ENCODE data around the gene C11orf68.

C11orf68 gene

DNA sequence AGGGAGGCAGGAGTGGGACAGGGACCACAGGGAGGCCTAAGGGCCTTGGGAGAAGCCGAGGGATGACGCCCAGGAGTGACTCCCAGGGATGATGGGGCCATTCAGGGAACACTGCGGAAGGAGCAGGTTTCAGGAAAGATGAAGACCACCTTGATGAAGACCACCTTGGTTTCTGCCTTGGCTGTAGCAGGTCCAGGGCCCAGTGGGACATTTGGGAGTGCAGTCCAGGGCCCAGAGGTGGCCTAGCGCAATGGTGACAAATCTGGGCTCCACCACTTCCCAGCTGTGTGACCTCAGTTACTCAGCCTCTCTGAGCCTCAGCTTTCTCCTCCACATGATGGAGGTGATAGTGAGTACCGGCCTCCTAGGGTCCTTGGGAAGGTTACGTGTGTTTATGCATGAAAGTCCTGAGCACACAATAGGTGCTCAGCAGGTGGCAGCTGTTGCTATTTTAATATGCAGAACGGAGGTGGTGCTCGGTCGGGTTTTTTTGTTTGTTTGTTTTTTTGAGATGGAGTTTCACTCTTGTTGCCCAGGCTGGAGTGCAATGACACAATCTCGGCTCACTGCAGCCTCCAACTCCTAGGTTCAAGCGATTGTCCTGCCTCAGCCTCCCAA is 27.2 kb upstream of the C11orf68 start:
- DNase-seq (ENCODE audit: low spot score), result no peak
- CTCF ChIA-PET, result no interaction called here
- POLR2A ChIA-PET (ENCODE audit: low non-redundant PET), result interaction anchor here (0.5 to 0.6 kb wide), 2 partner anchors 275 to 436 kb away, joined by 3 to 4 read pairs; no protein-coding TSS in a partner anchor
- TF ChIP-seq CTCF (conservative IDR thresholded peaks at IDR 0.05; ENCODE audit: low read depth), result no peak
- H3K27ac ChIP-seq, result no peak overlapping the region

DNA sequence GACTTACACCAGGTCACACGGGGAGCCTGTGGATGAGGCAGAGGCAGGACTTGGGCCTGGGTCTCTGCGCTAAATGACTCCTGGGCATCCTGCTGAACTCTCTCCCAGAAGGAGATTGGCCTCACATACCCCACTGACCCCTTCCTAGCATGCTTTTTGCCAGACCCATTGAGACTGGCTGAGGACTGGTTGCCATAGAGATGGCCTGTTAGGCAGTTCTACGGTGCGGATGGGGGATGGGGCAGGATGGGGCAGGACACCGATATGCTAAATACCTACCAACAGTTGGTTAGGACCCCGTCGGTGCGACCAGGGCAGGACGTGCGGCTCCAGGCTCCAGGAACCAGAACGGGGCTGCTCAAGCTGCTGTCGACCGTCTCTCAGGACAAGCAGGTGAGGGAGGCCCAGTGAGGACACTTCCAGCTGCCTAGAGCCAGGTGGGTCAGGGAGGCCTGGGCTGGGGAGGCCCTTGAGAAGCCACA is 26.6 kb upstream of the C11orf68 start, which contains the start of gene TSGA10IP:
Gene TSGA10IP (plus strand): TSS at position 51 of the 482 bp plus-strand sequence. CDS start 196 bp downstream, at position 247.
- POLR2A ChIA-PET (ENCODE audit: low non-redundant PET), result no interaction called here
- CTCF ChIA-PET, result no interaction called here
- H3K27ac ChIP-seq, result no peak within 1 kb of the TSS
- no peak for DNase-seq (ENCODE audit: low spot score)
- TF ChIP-seq CTCF (conservative IDR thresholded peaks at IDR 0.05; ENCODE audit: low read depth), result no peak

- no peak for TF ChIP-seq CTCF (conservative IDR thresholded peaks at IDR 0.05; ENCODE audit: low read depth)
- no peak overlapping the region for H3K27ac ChIP-seq
- ChIA-PET POLR2A (ENCODE audit: low non-redundant PET) (no interaction called here), CTCF (no interaction called here)
- no peak for DNase-seq (ENCODE audit: low spot score)
These were observed 25.9 kb upstream of the C11orf68 start for GRCh38 chr11:65944767-65945166.

GRCh38 chr11:65944191-65944590 is 25.3 kb upstream of the C11orf68 start:
- ChIA-PET POLR2A (ENCODE audit: low non-redundant PET) (no interaction called here), CTCF (no interaction called here)
- TF ChIP-seq CTCF (conservative IDR thresholded peaks at IDR 0.05; ENCODE audit: low read depth), result no peak
- no peak for DNase-seq (ENCODE audit: low spot score)
- H3K27ac ChIP-seq, result no peak overlapping the region

- ChIA-PET CTCF (interaction anchor here (0.6 kb wide), 1 partner anchor 38 kb away, joined by 6 read pairs; no protein-coding TSS in a partner anchor), POLR2A (ENCODE audit: low non-redundant PET) (no interaction called here)
- no peak for TF ChIP-seq CTCF (conservative IDR thresholded peaks at IDR 0.05; ENCODE audit: low read depth)
- no peak for DNase-seq (ENCODE audit: low spot score)
- H3K27ac ChIP-seq, result no peak overlapping the region
These were observed 23.7 kb upstream of the C11orf68 start for GRCh38 chr11:65942531-65942930.

DNA sequence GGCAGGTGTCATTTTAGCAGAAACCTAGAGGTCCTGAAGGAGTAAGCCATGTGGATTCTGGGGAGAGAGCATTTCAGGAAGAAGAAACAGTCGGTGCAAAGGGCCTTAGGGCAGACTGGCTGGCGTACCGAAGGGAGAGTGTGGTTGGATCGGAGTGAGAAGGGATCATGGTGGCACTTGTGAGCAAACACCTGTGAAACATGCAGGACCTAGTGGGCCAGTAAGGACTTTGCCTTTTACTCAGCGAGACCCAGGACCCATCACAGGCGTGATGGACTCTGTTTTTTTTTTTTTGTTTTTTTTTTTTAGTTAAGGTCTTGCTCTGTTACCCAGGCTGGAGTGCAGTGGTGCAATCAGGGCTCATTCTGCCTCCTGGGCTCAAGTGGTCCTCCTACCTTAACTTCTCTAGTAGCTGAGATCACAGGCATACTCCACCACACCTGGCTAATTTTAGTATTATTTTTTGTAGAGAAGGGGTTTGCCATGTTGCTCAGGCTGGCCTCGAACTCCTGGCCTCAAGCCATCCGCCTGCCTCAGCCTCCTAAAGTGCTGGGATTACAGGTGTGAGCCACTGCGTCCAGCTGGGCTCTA is 23.0 kb upstream of the C11orf68 start:
- no peak overlapping the region for H3K27ac ChIP-seq
- POLR2A ChIA-PET (ENCODE audit: low non-redundant PET), result no interaction called here
- no peak for TF ChIP-seq CTCF (conservative IDR thresholded peaks at IDR 0.05; ENCODE audit: low read depth)
- CTCF ChIA-PET, result no interaction called here
- DNase-seq (ENCODE audit: low spot score), result no peak
